SKM-1 treated with dmso at 0.1 percent for 144 hours (cell line): Measurements from ENCODE around the gene CXorf49.
"Not testable (repeated sequence)": the region's sequence is repeated elsewhere in the genome, so short reads cannot be mapped to it uniquely, and the experiment has no call there.

Experiments used
- DNase-seq: peaks from one replicate; lab custom pipeline; 2025; ENCODE audit not compliant: unreplicated experiment; lab: John Stamatoyannopoulos, UW

The CXorf49 gene

GRCh38 chrX:71718185-71718584 lies at the start of gene CXorf49:
TSS of gene CXorf49 (minus strand) at chrX:71718285. CDS start at chrX:71718151, 134 bp downstream.
- DNase-seq = not testable (repeated sequence)

- DNase-seq = not testable (repeated sequence)
Observed at GRCh38 chrX:71767134-71767533, 49.0 kb upstream of the CXorf49 start.

- not testable (repeated sequence) for DNase-seq
Observed at GRCh38 chrX:71765613-71766012, 47.5 kb upstream of the CXorf49 start.

- DNase-seq = not testable (repeated sequence)
Observed at GRCh38 chrX:71764832-71765231, 46.7 kb upstream of the CXorf49 start.

GRCh38 chrX:71763049-71763448 lies 45.0 kb upstream of the CXorf49 start, which contains the start of gene CXorf49B:
TSS of gene CXorf49B (plus strand) at chrX:71763349. CDS start at chrX:71763424, 75 bp downstream.
- DNase-seq = not testable (repeated sequence)

- not testable (repeated sequence) for DNase-seq
Observed at GRCh38 chrX:71760688-71761281, 42.7 kb upstream of the CXorf49 start.

GRCh38 chrX:71720289-71720886 lies 2.3 kb upstream of the CXorf49 start:
- not testable (repeated sequence) for DNase-seq

- DNase-seq = not testable (repeated sequence)
Observed at GRCh38 chrX:71719195-71719594, 1.1 kb upstream of the CXorf49 start.

- DNase-seq = not testable (repeated sequence)
Observed at GRCh38 chrX:71716323-71716722, 1.8 kb downstream of the CXorf49 start.

- DNase-seq = not testable (repeated sequence)
Observed at GRCh38 chrX:71715551-71715950, 2.5 kb downstream of the CXorf49 start.

GRCh38 chrX:71714064-71714463 lies 4.0 kb downstream of the CXorf49 start:
- not testable (repeated sequence) for DNase-seq

GRCh38 chrX:71702853-71703252 lies 15.2 kb downstream of the CXorf49 start:
- DNase-seq = not testable (repeated sequence)

GRCh38 chrX:71699023-71699344 lies 19.1 kb downstream of the CXorf49 start:
- DNase-seq = not testable (repeated sequence)

- DNase-seq = not testable (repeated sequence)
Observed at GRCh38 chrX:71698299-71699022, 19.6 kb downstream of the CXorf49 start.

GRCh38 chrX:71697466-71698298 lies 20.4 kb downstream of the CXorf49 start:
- not testable (repeated sequence) for DNase-seq

- DNase-seq = not testable (repeated sequence)
Observed at GRCh38 chrX:71696641-71697465, 21.2 kb downstream of the CXorf49 start.

GRCh38 chrX:71679575-71680207 lies 38.4 kb downstream of the CXorf49 start:
- DNase-seq = no peak

GRCh38 chrX:71677195-71677594 lies 40.9 kb downstream of the CXorf49 start:
- DNase-seq = not testable (repeated sequence)

GRCh38 chrX:71676068-71676795 lies 41.9 kb downstream of the CXorf49 start:
- DNase-seq = not testable (repeated sequence)
